ENCODE measurements around the gene NAPA. TPM values are rescaled to one million over a fixed set of nuclear protein-coding genes. Genes with fewer than 3 reads are reported as not detected.

NAPA gene
- total RNA-seq, 1 experiment from 2014 or later = 158 TPM

DNA sequence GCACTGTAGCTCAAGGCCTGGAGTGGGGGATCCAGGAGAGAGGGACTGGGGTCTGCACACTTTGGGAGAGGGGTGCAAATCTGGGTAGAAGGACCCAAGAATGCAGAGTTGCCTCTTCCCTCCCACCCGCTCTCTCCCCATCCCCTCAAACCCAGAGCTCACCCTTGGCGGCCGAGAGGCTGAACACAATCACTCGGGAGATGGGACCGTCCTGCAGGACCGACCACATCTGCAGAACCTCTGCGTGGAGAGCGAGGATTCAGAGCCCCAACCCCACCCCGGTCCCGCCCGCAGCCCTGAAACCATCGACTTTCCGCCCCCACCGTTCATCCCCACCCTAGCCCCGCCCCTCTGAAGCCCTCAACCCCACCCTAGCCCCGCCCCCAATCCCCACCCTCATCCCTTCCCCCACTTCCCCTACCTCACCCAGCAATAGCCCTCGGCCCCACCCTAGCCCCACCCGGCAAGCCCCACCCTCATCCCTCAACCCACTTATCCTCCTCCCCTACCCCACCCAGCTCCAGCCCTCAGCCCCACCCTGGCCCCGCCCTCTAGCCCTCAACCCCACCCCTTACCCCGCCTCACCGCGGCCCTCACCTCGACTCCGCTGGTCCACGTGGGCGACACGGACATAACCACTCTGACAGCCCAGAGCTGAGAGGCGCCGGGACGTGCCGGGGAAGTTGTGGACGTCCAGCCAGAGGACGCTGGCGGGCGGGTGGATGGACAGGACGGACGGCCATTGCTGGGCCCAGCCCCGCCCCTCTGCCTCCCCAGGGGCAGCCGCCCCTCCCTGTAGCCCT, 35.0 kb downstream of the NAPA start:
- intact Hi-C loops (cut with micrococcal nuclease; ENCODE audit: unreplicated experiment) = no loop called here
- H3K9me3 Mint-ChIP-seq (ENCODE audit: low read depth, unreplicated experiment) = no peaks in the 10 kb centered on the region
- H3K4me3 Mint-ChIP-seq (ENCODE audit: low read depth, unreplicated experiment) = no peak overlapping the region
- CTCF ChIA-PET = interaction anchor here (0.6 kb wide), 2 partner anchors 133 to 638 kb away, joined by 3 read pairs; no protein-coding TSS in a partner anchor
- no peak for DNase-seq
- peaks cover 22% of the 10 kb centered on the region for H3K36me3 Mint-ChIP-seq (ENCODE audit: insufficient read depth, unreplicated experiment)
- BruUV-seq (replicated peaks) = no TSS peak
- H3K27me3 Mint-ChIP-seq (ENCODE audit: unreplicated experiment) = peaks cover 4% of the 10 kb centered on the region
- no peak overlapping the region for H3K27ac Mint-ChIP-seq (ENCODE audit: unreplicated experiment)
- H3K4me1 Mint-ChIP-seq (ENCODE audit: low read depth, unreplicated experiment) = peaks cover 14% of the 10 kb centered on the region
- TF ChIP-seq, protein P1, sequence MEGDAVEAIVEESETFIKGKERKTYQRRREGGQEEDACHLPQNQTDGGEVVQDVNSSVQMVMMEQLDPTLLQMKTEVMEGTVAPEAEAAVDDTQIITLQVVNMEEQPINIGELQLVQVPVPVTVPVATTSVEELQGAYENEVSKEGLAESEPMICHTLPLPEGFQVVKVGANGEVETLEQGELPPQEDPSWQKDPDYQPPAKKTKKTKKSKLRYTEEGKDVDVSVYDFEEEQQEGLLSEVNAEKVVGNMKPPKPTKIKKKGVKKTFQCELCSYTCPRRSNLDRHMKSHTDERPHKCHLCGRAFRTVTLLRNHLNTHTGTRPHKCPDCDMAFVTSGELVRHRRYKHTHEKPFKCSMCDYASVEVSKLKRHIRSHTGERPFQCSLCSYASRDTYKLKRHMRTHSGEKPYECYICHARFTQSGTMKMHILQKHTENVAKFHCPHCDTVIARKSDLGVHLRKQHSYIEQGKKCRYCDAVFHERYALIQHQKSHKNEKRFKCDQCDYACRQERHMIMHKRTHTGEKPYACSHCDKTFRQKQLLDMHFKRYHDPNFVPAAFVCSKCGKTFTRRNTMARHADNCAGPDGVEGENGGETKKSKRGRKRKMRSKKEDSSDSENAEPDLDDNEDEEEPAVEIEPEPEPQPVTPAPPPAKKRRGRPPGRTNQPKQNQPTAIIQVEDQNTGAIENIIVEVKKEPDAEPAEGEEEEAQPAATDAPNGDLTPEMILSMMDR (IDR thresholded peaks at IDR 0.05; ENCODE audit: unreplicated experiment) = no peak

DNA sequence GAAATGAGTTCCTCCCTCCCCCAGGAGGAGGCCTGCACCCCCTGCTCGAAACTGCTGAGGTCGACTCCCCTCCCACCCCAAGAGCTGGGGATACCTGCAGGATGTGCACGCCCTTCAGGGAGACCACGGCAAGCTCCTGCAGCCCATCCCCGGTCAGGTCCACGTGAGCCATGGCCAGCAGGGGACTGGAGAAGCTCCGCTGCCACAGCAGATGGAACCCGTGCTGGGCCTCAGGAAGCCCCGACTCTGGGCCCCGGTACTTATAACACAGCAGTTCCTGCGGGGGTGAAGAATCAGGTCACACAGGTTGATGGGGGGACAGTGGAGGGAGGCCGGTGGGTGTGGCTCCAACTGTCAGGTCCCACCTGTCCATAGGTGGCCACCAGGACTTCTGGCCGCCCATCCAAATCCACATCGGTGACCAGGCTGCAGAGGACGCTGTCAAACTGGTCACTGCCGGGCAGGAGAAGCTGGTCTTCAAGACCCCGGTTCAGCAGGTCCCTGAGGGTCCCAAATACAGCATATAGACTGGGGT, 38.4 kb downstream of the NAPA start:
- DNase-seq = no peak
- BruUV-seq (replicated peaks) = no TSS peak
- Mint-ChIP-seq H3K27ac (ENCODE audit: unreplicated experiment) (no peak overlapping the region), H3K9me3 (ENCODE audit: low read depth, unreplicated experiment) (no peaks in the 10 kb centered on the region), H3K36me3 (ENCODE audit: insufficient read depth, unreplicated experiment) (peaks cover 4% of the 10 kb centered on the region), H3K4me3 (ENCODE audit: low read depth, unreplicated experiment) (no peak overlapping the region), H3K4me1 (ENCODE audit: low read depth, unreplicated experiment) (peaks cover under 1% of the 10 kb centered on the region), H3K27me3 (ENCODE audit: unreplicated experiment) (peaks cover 24% of the 10 kb centered on the region)
- CTCF ChIA-PET = no interaction called here
- intact Hi-C loops (cut with micrococcal nuclease; ENCODE audit: unreplicated experiment) = no loop called here
- TF ChIP-seq, protein P1 (IDR thresholded peaks at IDR 0.05; ENCODE audit: unreplicated experiment) = no peak

GRCh38 chr19:47475465-47475864, 39.4 kb downstream of the NAPA start:
- no peak for DNase-seq
- Mint-ChIP-seq H3K4me3 (ENCODE audit: low read depth, unreplicated experiment) (no peak overlapping the region), H3K4me1 (ENCODE audit: low read depth, unreplicated experiment) (peaks cover 9% of the 10 kb centered on the region), H3K36me3 (ENCODE audit: insufficient read depth, unreplicated experiment) (peaks cover 4% of the 10 kb centered on the region), H3K27me3 (ENCODE audit: unreplicated experiment) (peaks cover 35% of the 10 kb centered on the region), H3K27ac (ENCODE audit: unreplicated experiment) (no peak overlapping the region), H3K9me3 (ENCODE audit: low read depth, unreplicated experiment) (no peaks in the 10 kb centered on the region)
- intact Hi-C loops (cut with micrococcal nuclease; ENCODE audit: unreplicated experiment) = no loop called here
- BruUV-seq (replicated peaks) = no TSS peak
- CTCF ChIA-PET = no interaction called here
- TF ChIP-seq, protein P1 (IDR thresholded peaks at IDR 0.05; ENCODE audit: unreplicated experiment) = no peak

DNA sequence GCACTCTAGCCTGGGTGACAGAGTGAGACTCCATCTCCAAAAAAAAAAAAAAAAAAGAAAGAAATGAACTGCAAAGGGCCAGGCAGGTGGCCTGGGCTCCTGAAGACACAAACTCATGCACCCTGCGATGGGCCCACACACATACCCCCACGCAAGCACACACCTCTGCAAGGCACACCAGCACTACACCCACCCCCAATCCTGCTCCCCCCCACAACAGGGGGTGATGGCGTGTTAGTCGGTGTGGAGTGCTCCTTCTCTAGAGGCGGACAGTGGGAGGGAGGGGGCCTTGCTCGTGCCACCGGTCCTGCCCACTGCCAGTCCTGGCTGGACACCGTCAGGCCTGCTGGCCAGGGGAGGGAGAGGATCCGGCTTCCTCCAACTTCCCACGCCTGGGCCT, 41.5 kb downstream of the NAPA start:
- BruUV-seq (replicated peaks) = no TSS peak
- intact Hi-C loops (cut with micrococcal nuclease; ENCODE audit: unreplicated experiment) = no loop called here
- CTCF ChIA-PET = no interaction called here

More for the DNA sequence above, 41.5 kb downstream of the NAPA start:
- no peak overlapping the region for H3K27ac Mint-ChIP-seq (ENCODE audit: unreplicated experiment)
- peaks cover 56% of the 10 kb centered on the region for H3K27me3 Mint-ChIP-seq (ENCODE audit: unreplicated experiment)
- peaks cover 4% of the 10 kb centered on the region for H3K36me3 Mint-ChIP-seq (ENCODE audit: insufficient read depth, unreplicated experiment)
- H3K4me3 Mint-ChIP-seq (ENCODE audit: low read depth, unreplicated experiment) = no peak overlapping the region
- TF ChIP-seq, protein P1 (IDR thresholded peaks at IDR 0.05; ENCODE audit: unreplicated experiment) = no peak
- peaks cover 9% of the 10 kb centered on the region for H3K4me1 Mint-ChIP-seq (ENCODE audit: low read depth, unreplicated experiment)
- DNase-seq = no peak
- no peaks in the 10 kb centered on the region for H3K9me3 Mint-ChIP-seq (ENCODE audit: low read depth, unreplicated experiment)
